MM.1S (cell line): ENCODE measurements around the gene SLC35F1.

Source experiments
- DNase-seq: peaks from one replicate; pipeline ENCODE4 v3.0.0-alpha.2; 2015
- H2AFZ ChIP-seq: fragments of 300-600 bp; sonication (generic); 2 replicates; pipeline ENCODE4 v1.6.0; 2016; ENCODE audit warnings: antibody characterized with exemption, low read length
- H3F3A ChIP-seq: fragments of 300-600 bp; sonication (generic); 2 replicates; pipeline ENCODE4 v1.6.1; 2016; ENCODE audit warnings: mild to moderate bottlenecking, antibody characterized with exemption, low read length, moderate library complexity, mixed read lengths; ENCODE audit not compliant: insufficient read depth
- H3K27ac ChIP-seq: fragments of 300-600 bp; sonication (generic); 2 replicates; pipeline ENCODE4 v1.5.1; 2016; ENCODE audit warnings: mild to moderate bottlenecking, low read length
- H3K27me3 ChIP-seq: fragments of 300-600 bp; sonication (generic); replicated peaks from 2 replicates; pipeline ENCODE4 v1.6.0; 2016; ENCODE audit warnings: low read length; ENCODE audit not compliant: insufficient read depth
- H3K36me3 ChIP-seq: fragments of 300-600 bp; sonication (generic); replicated peaks from 2 replicates; pipeline ENCODE4 v1.6.1; 2016; ENCODE audit warnings: mild to moderate bottlenecking, low read length, mixed read lengths; ENCODE audit not compliant: insufficient read depth
- H3K4me1 ChIP-seq: fragments of 300-600 bp; sonication (generic); 2 replicates; pipeline ENCODE4 v1.6.1; 2016; ENCODE audit warnings: low read length, mixed read lengths
- H3K4me2 ChIP-seq: fragments of 300-600 bp; sonication (generic); 2 replicates; pipeline ENCODE4 v1.6.0; 2016; ENCODE audit warnings: low read depth, low read length
- H3K4me3 ChIP-seq: fragments of 300-600 bp; sonication (generic); 2 replicates; pipeline ENCODE4 v1.5.1; 2016; ENCODE audit warnings: low read length, mixed read lengths
- H3K79me2 ChIP-seq: fragments of 300-600 bp; sonication (generic); 2 replicates; pipeline ENCODE4 v1.6.1; 2016; ENCODE audit warnings: mixed run types, low read length, mixed read lengths
- H3K9ac ChIP-seq: fragments of 300-600 bp; sonication (generic); 2 replicates; pipeline ENCODE4 v1.6.1; 2016; ENCODE audit warnings: low read length, mixed read lengths
- H3K9me2 ChIP-seq: fragments of 300-600 bp; sonication (generic); replicated peaks from 2 replicates; pipeline ENCODE4 v1.6.1; 2016; ENCODE audit warnings: mild to moderate bottlenecking, low read length, mixed read lengths; ENCODE audit not compliant: insufficient read depth
- H3K9me3 ChIP-seq: fragments of 300-600 bp; sonication (generic); replicated peaks from 2 replicates; pipeline ENCODE4 v1.6.1; 2016; ENCODE audit warnings: mild to moderate bottlenecking, low read length, mixed read lengths; ENCODE audit not compliant: insufficient read depth
- H4K20me1 ChIP-seq: fragments of 300-600 bp; sonication (generic); 2 replicates; pipeline ENCODE4 v1.6.1; 2016; ENCODE audit warnings: mild to moderate bottlenecking, low read length, moderate library complexity, mixed read lengths; ENCODE audit not compliant: insufficient read depth
- EZH2 ChIP-seq: fragments of 300-600 bp; sonication (generic); optimal IDR thresholded peaks from 2 replicates; pipeline ENCODE3; 2017; ENCODE audit warnings: low read depth, mild to moderate bottlenecking, antibody characterized with exemption, low read length, mixed read lengths
- EZH2phosphoT487 ChIP-seq: fragments of 300-600 bp; sonication (generic); IDR thresholded peaks from 2 replicates; pipeline ENCODE4 v1.6.1; 2018; ENCODE audit warnings: antibody characterized with exemption, low read length
- TF ChIP-seq, protein P1 (sequence below): fragments of 300-600 bp; sonication (generic); IDR thresholded peaks from 2 replicates; pipeline ENCODE4 v1.5.1; 2016; ENCODE audit warnings: antibody characterized with exemption, low read length, mixed read lengths

SLC35F1 gene

DNA sequence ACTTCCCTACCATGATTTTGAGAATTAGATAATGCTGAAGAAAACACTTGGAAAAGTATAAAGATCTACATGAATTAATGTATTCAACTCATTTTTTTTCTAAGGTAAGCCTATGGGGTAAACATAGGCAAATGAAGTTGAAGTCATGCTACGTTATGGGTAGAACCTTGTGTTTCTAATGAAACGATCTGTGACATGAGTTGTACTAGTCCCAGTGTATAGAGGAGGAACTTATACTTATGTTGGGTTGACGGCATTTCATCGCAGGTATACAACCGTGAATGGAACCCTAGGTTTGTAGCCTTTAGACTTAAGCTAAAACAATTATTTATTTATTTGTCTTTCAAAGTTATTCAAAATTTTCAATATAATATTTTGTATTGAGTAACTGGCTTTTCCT, 2.6 kb downstream of the SLC35F1 start:
- TF ChIP-seq EZH2phosphoT487: no peak
- TF ChIP-seq, protein P1, sequence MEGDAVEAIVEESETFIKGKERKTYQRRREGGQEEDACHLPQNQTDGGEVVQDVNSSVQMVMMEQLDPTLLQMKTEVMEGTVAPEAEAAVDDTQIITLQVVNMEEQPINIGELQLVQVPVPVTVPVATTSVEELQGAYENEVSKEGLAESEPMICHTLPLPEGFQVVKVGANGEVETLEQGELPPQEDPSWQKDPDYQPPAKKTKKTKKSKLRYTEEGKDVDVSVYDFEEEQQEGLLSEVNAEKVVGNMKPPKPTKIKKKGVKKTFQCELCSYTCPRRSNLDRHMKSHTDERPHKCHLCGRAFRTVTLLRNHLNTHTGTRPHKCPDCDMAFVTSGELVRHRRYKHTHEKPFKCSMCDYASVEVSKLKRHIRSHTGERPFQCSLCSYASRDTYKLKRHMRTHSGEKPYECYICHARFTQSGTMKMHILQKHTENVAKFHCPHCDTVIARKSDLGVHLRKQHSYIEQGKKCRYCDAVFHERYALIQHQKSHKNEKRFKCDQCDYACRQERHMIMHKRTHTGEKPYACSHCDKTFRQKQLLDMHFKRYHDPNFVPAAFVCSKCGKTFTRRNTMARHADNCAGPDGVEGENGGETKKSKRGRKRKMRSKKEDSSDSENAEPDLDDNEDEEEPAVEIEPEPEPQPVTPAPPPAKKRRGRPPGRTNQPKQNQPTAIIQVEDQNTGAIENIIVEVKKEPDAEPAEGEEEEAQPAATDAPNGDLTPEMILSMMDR: no peak
- TF ChIP-seq EZH2: no peak
- H3K4me1 ChIP-seq: no peaks in the 10 kb centered on the region
- H4K20me1 ChIP-seq: no peaks in the 10 kb centered on the region
- no peaks in the 10 kb centered on the region for H3K9me2 ChIP-seq
- H3K4me3 ChIP-seq: no peak overlapping the region
- H2AFZ ChIP-seq: no peak overlapping the region
- H3K27me3 ChIP-seq: peaks cover 14% of the 10 kb centered on the region; the same call in 1 of the 2 replicates
- H3F3A ChIP-seq: no peaks in the 10 kb centered on the region
- no peak overlapping the region for H3K4me2 ChIP-seq
- DNase-seq: no peak
- H3K9ac ChIP-seq: no peak overlapping the region
- H3K79me2 ChIP-seq: no peaks in the 10 kb centered on the region
- no peaks in the 10 kb centered on the region for H3K9me3 ChIP-seq
- no peak overlapping the region for H3K27ac ChIP-seq
- no peaks in the 10 kb centered on the region for H3K36me3 ChIP-seq

DNA sequence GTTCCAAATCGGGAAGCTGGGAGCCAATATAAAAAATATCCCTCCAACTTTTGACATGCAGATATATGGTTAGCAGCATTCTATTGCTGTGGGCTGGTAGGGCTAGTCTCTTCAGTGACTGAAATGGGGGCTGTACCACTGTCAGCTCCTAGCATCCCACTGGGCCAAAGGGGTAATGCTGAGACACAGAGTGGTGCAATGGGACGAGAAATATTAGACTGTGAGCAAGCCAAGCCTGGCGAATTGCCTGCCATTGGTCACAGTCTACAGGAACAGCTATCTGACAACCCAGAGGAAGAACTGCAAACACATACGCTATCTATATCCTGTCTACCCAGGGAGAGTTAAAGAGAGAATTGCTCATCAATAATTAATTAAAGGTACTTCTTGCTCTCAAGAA, 3.5 kb downstream of the SLC35F1 start:
- H2AFZ ChIP-seq: no peak overlapping the region
- H3K9ac ChIP-seq: no peak overlapping the region
- H3K4me3 ChIP-seq: no peak overlapping the region
- TF ChIP-seq EZH2phosphoT487 (no peak), EZH2 (no peak)
- TF ChIP-seq, protein P1: no peak
- no peak for DNase-seq
- H3K9me2 ChIP-seq: no peaks in the 10 kb centered on the region
- no peaks in the 10 kb centered on the region for H3K4me1 ChIP-seq
- H3K9me3 ChIP-seq: no peaks in the 10 kb centered on the region
- H3K36me3 ChIP-seq: no peaks in the 10 kb centered on the region
- H3K79me2 ChIP-seq: no peaks in the 10 kb centered on the region
- no peaks in the 10 kb centered on the region for H4K20me1 ChIP-seq
- H3F3A ChIP-seq: no peaks in the 10 kb centered on the region
- no peak overlapping the region for H3K4me2 ChIP-seq
- peaks cover 11% of the 10 kb centered on the region; the same call in 1 of the 2 replicates for H3K27me3 ChIP-seq
- no peak overlapping the region for H3K27ac ChIP-seq

DNA sequence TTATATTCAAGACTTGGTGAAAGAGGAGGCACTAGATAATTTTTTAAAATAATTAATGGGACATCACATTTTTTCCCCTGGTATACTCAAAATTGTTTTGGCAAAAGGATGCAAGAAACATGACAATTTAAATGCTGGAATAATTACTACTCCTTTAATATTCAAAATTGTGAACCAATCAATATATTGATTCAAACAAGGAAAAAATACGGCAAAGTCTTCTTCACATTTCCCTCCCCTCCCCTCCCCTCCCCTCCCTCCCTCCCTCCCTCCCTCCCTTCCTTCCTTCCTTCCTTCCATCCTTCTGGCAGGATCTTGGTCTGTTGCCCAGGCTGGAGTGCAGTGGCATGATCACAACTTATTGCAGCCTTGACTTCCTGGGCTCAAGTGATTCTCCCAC, 4.1 kb downstream of the SLC35F1 start:
- Histone ChIP-seq H3K79me2 (no peaks in the 10 kb centered on the region), H3K9me2 (no peaks in the 10 kb centered on the region), H3K27ac (no peak overlapping the region), H2AFZ (no peak overlapping the region), H4K20me1 (no peaks in the 10 kb centered on the region), H3F3A (no peaks in the 10 kb centered on the region), H3K4me1 (no peaks in the 10 kb centered on the region), H3K9ac (no peak overlapping the region), H3K27me3 (peaks cover 6% of the 10 kb centered on the region; the same call in 1 of the 2 replicates), H3K9me3 (no peaks in the 10 kb centered on the region), H3K4me3 (no peak overlapping the region), H3K36me3 (no peaks in the 10 kb centered on the region), H3K4me2 (no peak overlapping the region)
- no peak for TF ChIP-seq EZH2
- TF ChIP-seq EZH2phosphoT487: no peak
- TF ChIP-seq, protein P1: no peak
- no peak for DNase-seq
